SH-SY5Y (cell line): Measurements from ENCODE around the gene ZNF358.

ENCODE experiments used
- GATA2 ChIP-seq: IDR thresholded peaks from 2 replicates; pipeline ENCODE4 v1.6.1; 2011; ENCODE audit warnings: mild to moderate bottlenecking, low read depth, low read length
- GATA3 ChIP-seq: IDR thresholded peaks from 2 replicates; pipeline ENCODE4 v1.6.1; 2011; ENCODE audit warnings: low read depth, mild to moderate bottlenecking, low read length, moderate library complexity

- TF ChIP-seq GATA2 (no peak), GATA3 (no peak)
Observed at GRCh38 chr19:7478843-7479227, 37.1 kb upstream of the ZNF358 start.
